ENCODE measurements around the gene C2orf69.

C2orf69 gene

GRCh38 chr2:199870581-199870980, 40.5 kb upstream of the C2orf69 start:
- Histone ChIP-seq H3K27me3 (ENCODE audit: low read length) (no peaks in the 10 kb centered on the region), H3K4me2 (ENCODE audit: low read depth, low read length, poor library complexity, severe bottlenecking) (no peak overlapping the region), H3K36me3 (ENCODE audit: low read length) (no peaks in the 10 kb centered on the region), H3K9me3 (ENCODE audit: insufficient read depth, low read length) (peaks cover 5% of the 10 kb centered on the region; the same call in 1 of the 2 replicates), H3K9ac (ENCODE audit: low read length) (no peak overlapping the region), H4K20me1 (ENCODE audit: low read depth, low read length) (no peaks in the 10 kb centered on the region), H3K9me2 (replicated peaks; ENCODE audit: insufficient read depth, low read length) (no peaks in the 10 kb centered on the region), H3K79me2 (ENCODE audit: insufficient read depth, low read length) (no peaks in the 10 kb centered on the region), H2AFZ (ENCODE audit: low read depth, low read length, severe bottlenecking) (no peak overlapping the region), H3F3A (ENCODE audit: insufficient read depth) (no peaks in the 10 kb centered on the region), H3K4me3 (ENCODE audit: insufficient read depth, low read length, poor library complexity, severe bottlenecking) (no peak overlapping the region), H3K27ac (ENCODE audit: low read depth, low read length) (no peak overlapping the region)
- TF ChIP-seq CTCF (IDR thresholded peaks at IDR 0.05; ENCODE audit: insufficient read depth, low read length, poor library complexity, severe bottlenecking), result no peak
- no peak for TF ChIP-seq EZH2phosphoT487 (conservative IDR thresholded peaks at IDR 0.05; ENCODE audit: low read length)

GRCh38 chr2:199874209-199874608, 36.9 kb upstream of the C2orf69 start:
- Histone ChIP-seq H3K4me3 (ENCODE audit: insufficient read depth, low read length, poor library complexity, severe bottlenecking) (no peak overlapping the region), H3K27me3 (ENCODE audit: low read length) (no peaks in the 10 kb centered on the region), H3K9me3 (ENCODE audit: insufficient read depth, low read length) (peaks cover 5% of the 10 kb centered on the region; the same call in 1 of the 2 replicates), H3K9ac (ENCODE audit: low read length) (no peak overlapping the region), H4K20me1 (ENCODE audit: low read depth, low read length) (no peaks in the 10 kb centered on the region), H3K4me2 (ENCODE audit: low read depth, low read length, poor library complexity, severe bottlenecking) (no peak overlapping the region), H3K36me3 (ENCODE audit: low read length) (no peaks in the 10 kb centered on the region), H3K27ac (ENCODE audit: low read depth, low read length) (no peak overlapping the region), H2AFZ (ENCODE audit: low read depth, low read length, severe bottlenecking) (no peak overlapping the region), H3K79me2 (ENCODE audit: insufficient read depth, low read length) (no peaks in the 10 kb centered on the region), H3K9me2 (replicated peaks; ENCODE audit: insufficient read depth, low read length) (no peaks in the 10 kb centered on the region), H3F3A (ENCODE audit: insufficient read depth) (no peaks in the 10 kb centered on the region)
- no peak for TF ChIP-seq CTCF (IDR thresholded peaks at IDR 0.05; ENCODE audit: insufficient read depth, low read length, poor library complexity, severe bottlenecking)
- TF ChIP-seq EZH2phosphoT487 (conservative IDR thresholded peaks at IDR 0.05; ENCODE audit: low read length), result no peak

- no peaks in the 10 kb centered on the region for H3K36me3 ChIP-seq (ENCODE audit: low read length)
- no peaks in the 10 kb centered on the region for H4K20me1 ChIP-seq (ENCODE audit: low read depth, low read length)
- H3K4me2 ChIP-seq (ENCODE audit: low read depth, low read length, poor library complexity, severe bottlenecking), result no peak overlapping the region
- no peaks in the 10 kb centered on the region for H3K9me2 ChIP-seq (replicated peaks; ENCODE audit: insufficient read depth, low read length)
- H3K4me3 ChIP-seq (ENCODE audit: insufficient read depth, low read length, poor library complexity, severe bottlenecking), result no peak overlapping the region
- H2AFZ ChIP-seq (ENCODE audit: low read depth, low read length, severe bottlenecking), result no peak overlapping the region
- peaks cover 5% of the 10 kb centered on the region; the same call in 1 of the 2 replicates for H3K9me3 ChIP-seq (ENCODE audit: insufficient read depth, low read length)
- no peak overlapping the region for H3K27ac ChIP-seq (ENCODE audit: low read depth, low read length)
- no peaks in the 10 kb centered on the region for H3K79me2 ChIP-seq (ENCODE audit: insufficient read depth, low read length)
- H3K27me3 ChIP-seq (ENCODE audit: low read length), result no peaks in the 10 kb centered on the region
- no peak overlapping the region for H3K9ac ChIP-seq (ENCODE audit: low read length)
- H3F3A ChIP-seq (ENCODE audit: insufficient read depth), result no peaks in the 10 kb centered on the region
- TF ChIP-seq EZH2phosphoT487 (conservative IDR thresholded peaks at IDR 0.05; ENCODE audit: low read length), result no peak
- no peak for TF ChIP-seq CTCF (IDR thresholded peaks at IDR 0.05; ENCODE audit: insufficient read depth, low read length, poor library complexity, severe bottlenecking)
Measured at GRCh38 chr2:199875400-199875799, 35.7 kb upstream of the C2orf69 start.

Data from SU-DHL-6 (cell line).